Neuronal stem cell (in vitro differentiated cells): ENCODE data around the gene SELENOM.
A peak's percentile ranks its signal among the peaks of the same experiment; 100 is the strongest.

Experiments used
- DNase-seq: peaks from one replicate; pipeline ENCODE4 v3.0.0-alpha.2; 2013; ENCODE audit warnings: low spot score
- H2AFZ ChIP-seq: one replicate; pipeline ENCODE4 v1.6.1; 2013; ENCODE audit warnings: mild to moderate bottlenecking, low read length, inconsistent platforms
- H2AK5ac ChIP-seq: 2 replicates; pipeline ENCODE4 v1.6.1; 2013; ENCODE audit warnings: low read depth, mild to moderate bottlenecking, inconsistent platforms, low read length, moderate library complexity, mixed read lengths
- H2BK120ac ChIP-seq: 2 replicates; pipeline ENCODE4 v1.6.1; 2013; ENCODE audit warnings: low read depth, mild to moderate bottlenecking, inconsistent platforms, low read length, moderate library complexity, mixed read lengths
- H2BK12ac ChIP-seq: one replicate; pipeline ENCODE4 v1.6.1; 2013; ENCODE audit warnings: low read length, inconsistent platforms
- H2BK15ac ChIP-seq: 2 replicates; pipeline ENCODE4 v1.6.1; 2013; ENCODE audit warnings: mild to moderate bottlenecking, low read length, inconsistent platforms, mixed read lengths
- H2BK5ac ChIP-seq: one replicate; pipeline ENCODE4 v1.6.1; 2013; ENCODE audit warnings: inconsistent platforms, mild to moderate bottlenecking, low read length, moderate library complexity
- H3K14ac ChIP-seq: one replicate; pipeline ENCODE4 v1.6.1; 2013; ENCODE audit warnings: low read length, inconsistent platforms
- H3K18ac ChIP-seq: 2 replicates; pipeline ENCODE4 v1.6.1; 2013; ENCODE audit warnings: low read length, inconsistent platforms
- H3K23ac ChIP-seq: 2 replicates; pipeline ENCODE4 v1.6.1; 2013; ENCODE audit warnings: low read depth, mild to moderate bottlenecking, mixed read lengths, low read length, inconsistent platforms; ENCODE audit not compliant: poor library complexity
- H3K27ac ChIP-seq: replicated peaks from 3 replicates; pipeline ENCODE4 v1.5.1; 2013; ENCODE audit warnings: low read length, inconsistent platforms
- H3K27me3 ChIP-seq, 3 experiments: 2 replicates each; pipeline ENCODE4 v1.6.1; 2013; ENCODE audit warnings: low read length in 3 of 3, mild to moderate bottlenecking in 2 of 3, inconsistent platforms in 1 of 3, low read depth in 1 of 3, mixed read lengths in 1 of 3, moderate library complexity in 1 of 3; ENCODE audit not compliant: control insufficient read depth in 3 of 3, insufficient read depth in 3 of 3
- H3K36me3 ChIP-seq, 2 donors: replicated peaks in 1 of 2; 2 replicates each; pipeline ENCODE4 v1.6.1; 2013; ENCODE audit warnings: low read length in 2 of 2; ENCODE audit not compliant: control insufficient read depth in 2 of 2, insufficient read depth in 2 of 2
- H3K4ac ChIP-seq: 2 replicates; pipeline ENCODE4 v1.6.1; 2013; ENCODE audit warnings: inconsistent platforms, mild to moderate bottlenecking, low read length, moderate library complexity
- H3K4me1 ChIP-seq, 2 donors: 1 replicate in 1 of 2; 2 replicates in 1 of 2; pipeline ENCODE4 v1.6.1; 2013; ENCODE audit warnings: low read length in 2 of 2, low read depth in 1 of 2; ENCODE audit not compliant: control insufficient read depth in 2 of 2, insufficient read depth in 1 of 2
- H3K4me2 ChIP-seq: one replicate; pipeline ENCODE4 v1.6.1; 2013; ENCODE audit warnings: mild to moderate bottlenecking, low read length, inconsistent platforms; ENCODE audit not compliant: insufficient read depth, poor library complexity, severe bottlenecking
- H3K4me3 ChIP-seq, 2 donors: 2 replicates each; pipeline ENCODE4 v1.5.1; 2013; ENCODE audit warnings: low read length in 2 of 2, mild to moderate bottlenecking in 2 of 2, inconsistent platforms in 1 of 2, moderate library complexity in 1 of 2
- H3K79me1 ChIP-seq: one replicate; pipeline ENCODE4 v1.6.1; 2013; ENCODE audit warnings: low read depth, mild to moderate bottlenecking, inconsistent platforms, low read length, moderate library complexity
- H3K9ac ChIP-seq: one replicate; pipeline ENCODE4 v1.6.1; 2013; ENCODE audit warnings: mild to moderate bottlenecking, low read depth, low read length, inconsistent platforms; ENCODE audit not compliant: poor library complexity
- H3K9me3 ChIP-seq, 2 donors: replicated peaks in 1 of 2; 2 replicates each; pipeline versions ENCODE3 to v1.6.1; 2013; ENCODE audit warnings: low read length in 2 of 2, mild to moderate bottlenecking in 2 of 2, inconsistent platforms in 1 of 2, low read depth in 1 of 2, mixed read lengths in 1 of 2, moderate library complexity in 1 of 2; ENCODE audit not compliant: control insufficient read depth in 2 of 2, insufficient read depth in 1 of 2
- H4K8ac ChIP-seq: one replicate; pipeline ENCODE4 v1.6.1; 2013; ENCODE audit warnings: low read depth, mild to moderate bottlenecking, inconsistent platforms, low read length, moderate library complexity
- H4K91ac ChIP-seq: one replicate; pipeline ENCODE4 v1.6.1; 2013; ENCODE audit warnings: low read length, low read depth, mild to moderate bottlenecking, inconsistent platforms; ENCODE audit not compliant: poor library complexity
- WGBS, 2 donors: extraction: QIAGEN DNeasy Blood & Tissue Kit; methylation state at CpG; one replicate each; pipeline ENCODE4 v1.1.7; 2013; ENCODE audit warnings: missing lambda C conversion rate in 2 of 2, mixed read lengths in 1 of 2; ENCODE audit not compliant: insufficient read length in 2 of 2, insufficient replicate concordance in 1 of 2; ENCODE audit errors: extremely low coverage in 2 of 2; 5-methylcytosine and 5-hydroxymethylcytosine counted together

Gene SELENOM

GRCh38 chr22:31092161-31092560 lies 15.2 kb downstream of the SELENOM start:
- Histone ChIP-seq H3K4me1 (peaks cover 0 to 2% of the 10 kb centered on the region in 2 donors), H3K79me1 (no peaks in the 10 kb centered on the region), H3K27ac (no peak overlapping the region), H2BK5ac (no peak overlapping the region), H3K23ac (no peak overlapping the region), H3K4ac (no peak overlapping the region), H2BK15ac (no peak overlapping the region), H3K9me3 (no peaks in the 10 kb centered on the region), H4K91ac (no peak overlapping the region), H3K9ac (no peak overlapping the region), H3K14ac (no peak overlapping the region), H2AK5ac (no peak overlapping the region), H3K4me2 (no peak overlapping the region), H2AFZ (no peak overlapping the region), H3K27me3 (no peaks in the 10 kb centered on the region), H2BK120ac (no peak overlapping the region), H3K4me3 (no peak overlapping the region), H2BK12ac (no peak overlapping the region), H3K36me3 (peaks cover 32 to 68% of the 10 kb centered on the region in 2 donors), H3K18ac (no peak overlapping the region), H4K8ac (no peak overlapping the region)
- DNase-seq = no peak
- no CpG with 5 or more reads among the region's 9 CpGs for WGBS, 2 donors

GRCh38 chr22:31091106-31091975 lies 16.0 kb downstream of the SELENOM start:
- Histone ChIP-seq H4K91ac (no peak overlapping the region), H3K4me3 (no peak overlapping the region), H2BK12ac (no peak overlapping the region), H2BK120ac (no peak overlapping the region), H3K14ac (peak overlapping the region; percentile 78), H3K79me1 (no peaks in the 10 kb centered on the region), H3K36me3 (peaks cover 30 to 60% of the 10 kb centered on the region in 2 donors), H3K4me1 (no peaks in the 10 kb centered on the region), H3K18ac (peak overlapping the region; percentile 17), H3K4ac (peak overlapping the region; percentile 30), H3K4me2 (no peak overlapping the region), H2BK15ac (no peak overlapping the region), H2BK5ac (peak overlapping the region; percentile 48), H3K27ac (no peak overlapping the region), H3K23ac (no peak overlapping the region), H3K27me3 (no peaks in the 10 kb centered on the region), H4K8ac (no peak overlapping the region), H2AK5ac (no peak overlapping the region), H3K9me3 (no peaks in the 10 kb centered on the region), H3K9ac (no peak overlapping the region), H2AFZ (no peak overlapping the region)
- DNase-seq = no peak
- no CpG with 5 or more reads among the region's 29 CpGs for WGBS, 2 donors

- no CpG with 5 or more reads among the region's 15 CpGs for WGBS, 2 donors
- H3K9ac ChIP-seq = peak overlapping the region; percentile 40
- H3K79me1 ChIP-seq = no peaks in the 10 kb centered on the region
- H3K4ac ChIP-seq = no peak overlapping the region
- peaks cover 27 to 51% of the 10 kb centered on the region in 2 donors for H3K36me3 ChIP-seq
- no peaks in the 10 kb centered on the region for H3K27me3 ChIP-seq
- no peak overlapping the region for H4K8ac ChIP-seq
- no peak overlapping the region for H2BK120ac ChIP-seq
- H3K9me3 ChIP-seq = no peaks in the 10 kb centered on the region
- no peak overlapping the region for H3K4me2 ChIP-seq
- peak overlapping the region; percentile 78 for H3K14ac ChIP-seq
- H3K18ac ChIP-seq = peak overlapping the region; percentile 55
- H2AK5ac ChIP-seq = no peak overlapping the region
- no peak for DNase-seq
- H3K27ac ChIP-seq = no peak overlapping the region
- H2BK5ac ChIP-seq = no peak overlapping the region
- H2BK12ac ChIP-seq = no peak overlapping the region
- H3K4me1 ChIP-seq = peaks cover 0 to 4% of the 10 kb centered on the region in 2 donors
- no peak overlapping the region for H2AFZ ChIP-seq
- H3K23ac ChIP-seq = peak overlapping the region; percentile 62
- no peak overlapping the region for H3K4me3 ChIP-seq
- H2BK15ac ChIP-seq = no peak overlapping the region
- H4K91ac ChIP-seq = no peak overlapping the region
These were observed 16.9 kb downstream of the SELENOM start for GRCh38 chr22:31090217-31091085.
